Cardiac muscle cell (in vitro differentiated cells and primary cell): ENCODE results near the gene RPS15. TPM values are rescaled to one million over a fixed set of nuclear protein-coding genes. Genes with fewer than 3 reads are reported as not detected.

Experiments
- DNase-seq, 2 donors: peaks; one replicate each; pipeline versions ENCODE4 v3.0.0 to v3.0.0-alpha.2; 2010 to 2017; ENCODE audit warnings: low read depth in 1 of 2, low spot score in 1 of 2
- H3K27ac ChIP-seq: fragments of 200-600 bp; sonication (generic); 2 replicates; pipeline ENCODE4 v1.5.1; 2016
- H3K27me3 ChIP-seq: fragments of 200-600 bp; sonication (generic); 2 replicates; pipeline ENCODE4 v1.6.0; 2016; ENCODE audit warnings: control low read depth
- H3K36me3 ChIP-seq: fragments of 200-600 bp; sonication (generic); 2 replicates; pipeline ENCODE4 v1.5.1; 2016; ENCODE audit warnings: control low read depth
- H3K4me1 ChIP-seq: fragments of 200-600 bp; sonication (generic); 2 replicates; pipeline ENCODE4 v1.8.1; 2017; ENCODE audit warnings: low read depth, mild to moderate bottlenecking, mixed run types
- H3K4me3 ChIP-seq: fragments of 200-600 bp; sonication (generic); 2 replicates; pipeline ENCODE4 v1.5.1; 2016; ENCODE audit warnings: mild to moderate bottlenecking
- H3K9me3 ChIP-seq: fragments of 200-600 bp; sonication (generic); 2 replicates; pipeline ENCODE4 v1.5.1; 2017; ENCODE audit warnings: low read depth, mild to moderate bottlenecking, control low read depth
- polyA plus RNA-seq: library from polyadenylated mRNA; unstranded; fragments of >200 nt; fragmentation: Nextera tagmentation; extraction: Ambion mirVana; gene quantifications from 2 replicates; pipeline ENCODE4 v1.2.1, GENCODE V29; 2016
- total RNA-seq: library from RNA; depleted of rRNA; stranded (reverse); fragments of >200 nt; gene quantifications from 2 replicates; pipeline ENCODE4 v1.2.3, GENCODE V29; 2016
- TF ChIP-seq, protein P1 (sequence below): IDR thresholded peaks from 2 replicates; pipeline ENCODE4 v1.5.1; 2012; ENCODE audit warnings: low read depth, mild to moderate bottlenecking, low read length

The RPS15 gene
- total and polyA plus RNA-seq, 2 experiments from 2014 or later = 1,129 to 6,817 TPM

DNA sequence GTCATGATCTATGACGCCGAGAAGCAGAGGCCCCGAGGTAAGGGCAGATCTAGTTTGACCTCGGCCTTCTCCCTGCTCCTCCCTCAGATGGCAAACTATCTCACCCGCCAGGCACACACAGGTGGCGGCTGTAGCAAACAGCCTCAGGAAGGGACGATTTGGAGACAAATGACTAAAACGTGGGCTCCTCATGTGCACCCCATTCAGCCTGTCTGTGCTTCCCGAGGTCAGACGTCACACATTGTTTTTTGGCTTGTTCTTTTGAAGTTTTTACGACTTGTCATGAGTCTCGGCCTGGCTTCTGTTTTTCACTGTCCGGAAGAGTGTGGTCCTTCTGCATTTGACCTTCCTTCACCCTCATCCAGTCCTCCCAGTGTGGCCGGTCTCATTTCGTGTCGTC lies 15.8 kb upstream of the RPS15 start:
- Histone ChIP-seq H3K9me3 (no peaks in the 10 kb centered on the region), H3K4me3 (no peak overlapping the region), H3K27ac (peak overlapping the region; percentile 28), H3K36me3 (peaks cover 27% of the 10 kb centered on the region), H3K27me3 (no peaks in the 10 kb centered on the region), H3K4me1 (peaks cover 4% of the 10 kb centered on the region)
- no peak for DNase-seq
- TF ChIP-seq, protein P1, sequence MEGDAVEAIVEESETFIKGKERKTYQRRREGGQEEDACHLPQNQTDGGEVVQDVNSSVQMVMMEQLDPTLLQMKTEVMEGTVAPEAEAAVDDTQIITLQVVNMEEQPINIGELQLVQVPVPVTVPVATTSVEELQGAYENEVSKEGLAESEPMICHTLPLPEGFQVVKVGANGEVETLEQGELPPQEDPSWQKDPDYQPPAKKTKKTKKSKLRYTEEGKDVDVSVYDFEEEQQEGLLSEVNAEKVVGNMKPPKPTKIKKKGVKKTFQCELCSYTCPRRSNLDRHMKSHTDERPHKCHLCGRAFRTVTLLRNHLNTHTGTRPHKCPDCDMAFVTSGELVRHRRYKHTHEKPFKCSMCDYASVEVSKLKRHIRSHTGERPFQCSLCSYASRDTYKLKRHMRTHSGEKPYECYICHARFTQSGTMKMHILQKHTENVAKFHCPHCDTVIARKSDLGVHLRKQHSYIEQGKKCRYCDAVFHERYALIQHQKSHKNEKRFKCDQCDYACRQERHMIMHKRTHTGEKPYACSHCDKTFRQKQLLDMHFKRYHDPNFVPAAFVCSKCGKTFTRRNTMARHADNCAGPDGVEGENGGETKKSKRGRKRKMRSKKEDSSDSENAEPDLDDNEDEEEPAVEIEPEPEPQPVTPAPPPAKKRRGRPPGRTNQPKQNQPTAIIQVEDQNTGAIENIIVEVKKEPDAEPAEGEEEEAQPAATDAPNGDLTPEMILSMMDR = no peak

DNA sequence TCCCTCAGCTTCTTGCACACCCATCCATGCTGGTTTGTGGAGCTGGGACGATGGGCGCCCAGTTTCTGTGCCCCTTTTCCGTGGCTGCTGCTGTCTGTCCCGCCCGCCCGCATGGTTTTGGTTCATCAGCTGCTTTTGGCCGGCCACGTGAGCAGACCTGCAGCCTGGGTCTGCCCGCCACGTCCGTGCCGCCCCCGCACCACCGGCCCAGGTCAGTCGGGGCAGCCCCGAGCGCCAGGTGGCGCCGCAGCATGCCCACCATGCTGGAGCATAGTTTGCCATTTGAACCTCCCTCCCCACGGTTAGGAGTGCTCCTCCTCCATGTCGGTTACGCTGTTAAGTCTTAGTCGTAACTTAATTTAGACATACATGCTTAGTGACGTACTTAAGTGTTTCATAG lies 15.3 kb upstream of the RPS15 start:
- peaks cover 27% of the 10 kb centered on the region for H3K36me3 ChIP-seq

DNA sequence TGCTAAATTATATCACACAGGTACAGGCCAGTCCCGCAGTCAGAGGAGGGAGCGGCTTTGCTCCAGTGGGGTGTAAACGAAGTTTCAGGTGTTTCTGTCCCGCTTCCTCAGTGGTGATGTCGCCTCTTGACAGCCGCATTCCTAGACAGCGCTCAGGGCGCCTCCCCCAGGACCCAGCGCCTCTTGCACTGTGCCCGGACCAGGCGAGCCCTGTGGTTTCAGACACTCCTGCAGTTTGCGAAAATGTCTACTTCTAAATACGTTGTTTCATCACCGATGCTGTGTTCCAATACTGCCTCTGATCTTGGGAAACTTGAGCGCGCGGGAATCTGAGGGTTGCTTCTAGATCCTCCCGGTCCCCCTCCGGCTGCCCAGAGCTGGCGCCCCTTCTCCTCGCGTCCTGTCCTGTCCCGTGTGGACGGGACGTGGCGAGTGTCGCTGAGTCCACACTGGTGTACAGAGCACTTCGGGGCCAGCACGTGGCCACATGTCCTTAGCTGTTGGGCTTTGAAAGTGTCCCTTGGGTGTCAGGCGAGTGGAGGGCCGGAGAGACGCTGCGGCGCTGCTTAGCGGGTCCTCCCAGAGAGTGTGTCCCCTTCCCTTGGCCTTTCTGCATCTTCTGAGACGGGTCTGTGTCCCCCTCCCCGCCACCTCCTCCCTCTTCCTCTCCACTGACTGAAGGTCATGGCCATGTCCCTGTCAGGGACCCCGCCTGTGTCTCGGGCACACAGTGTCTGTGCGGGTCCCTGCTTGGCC lies 14.6 kb upstream of the RPS15 start:
- Histone ChIP-seq H3K36me3 (peaks cover 31% of the 10 kb centered on the region), H3K4me3 (no peak overlapping the region), H3K27ac (no peak overlapping the region), H3K27me3 (no peaks in the 10 kb centered on the region), H3K9me3 (no peaks in the 10 kb centered on the region), H3K4me1 (no peaks in the 10 kb centered on the region)
- DNase-seq = no peak
- TF ChIP-seq, protein P1 = no peak

More for the DNA sequence above, 15.3 kb upstream of the RPS15 start:
- DNase-seq = no peak
- TF ChIP-seq, protein P1 = no peak
- Histone ChIP-seq H3K27ac (no peak overlapping the region), H3K4me3 (no peak overlapping the region), H3K4me1 (no peaks in the 10 kb centered on the region), H3K9me3 (no peaks in the 10 kb centered on the region), H3K27me3 (no peaks in the 10 kb centered on the region)

DNA sequence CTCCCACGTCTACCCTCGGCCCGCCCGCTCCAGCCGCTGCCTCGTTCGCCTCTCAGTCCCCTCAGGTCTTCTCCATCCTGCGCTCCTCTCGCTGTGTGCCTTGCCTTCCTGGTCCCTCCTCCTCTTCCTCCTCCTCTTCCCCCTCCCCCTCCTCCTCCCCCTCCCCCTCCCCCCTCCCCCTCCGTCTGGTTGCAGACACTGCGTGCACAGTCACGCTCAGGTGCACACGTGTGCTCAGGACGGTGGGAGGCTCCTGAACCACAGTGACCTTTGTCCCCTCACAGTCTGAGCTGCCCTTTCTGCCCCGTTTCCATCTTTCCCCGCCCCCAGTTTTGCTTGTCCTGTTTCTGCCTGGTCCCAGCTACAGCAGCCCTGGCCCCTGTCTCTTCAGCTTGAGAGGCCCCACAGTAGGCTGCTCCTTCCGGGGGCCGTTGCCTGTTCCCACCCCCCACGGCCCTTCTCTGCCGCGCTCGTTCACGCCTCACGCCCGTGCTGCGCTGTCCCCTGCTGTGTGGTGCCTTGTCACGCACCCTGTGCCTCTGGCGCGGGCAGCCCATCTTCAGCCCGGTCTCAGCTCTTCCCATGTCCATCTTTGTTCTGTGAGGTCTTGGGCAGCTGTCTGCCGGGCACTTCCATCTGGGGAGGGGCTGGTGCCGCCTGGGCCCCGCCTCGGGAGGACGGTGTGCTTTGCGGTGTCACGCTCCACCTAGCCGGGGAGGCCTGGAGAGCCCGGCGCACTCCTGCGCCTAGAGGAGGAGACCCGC lies 13.8 kb upstream of the RPS15 start:
- Histone ChIP-seq H3K9me3 (no peaks in the 10 kb centered on the region), H3K27me3 (no peaks in the 10 kb centered on the region), H3K36me3 (peaks cover 39% of the 10 kb centered on the region), H3K4me1 (no peaks in the 10 kb centered on the region), H3K27ac (no peak overlapping the region), H3K4me3 (no peak overlapping the region)
- TF ChIP-seq, protein P1 = no peak
- no peak for DNase-seq

DNA sequence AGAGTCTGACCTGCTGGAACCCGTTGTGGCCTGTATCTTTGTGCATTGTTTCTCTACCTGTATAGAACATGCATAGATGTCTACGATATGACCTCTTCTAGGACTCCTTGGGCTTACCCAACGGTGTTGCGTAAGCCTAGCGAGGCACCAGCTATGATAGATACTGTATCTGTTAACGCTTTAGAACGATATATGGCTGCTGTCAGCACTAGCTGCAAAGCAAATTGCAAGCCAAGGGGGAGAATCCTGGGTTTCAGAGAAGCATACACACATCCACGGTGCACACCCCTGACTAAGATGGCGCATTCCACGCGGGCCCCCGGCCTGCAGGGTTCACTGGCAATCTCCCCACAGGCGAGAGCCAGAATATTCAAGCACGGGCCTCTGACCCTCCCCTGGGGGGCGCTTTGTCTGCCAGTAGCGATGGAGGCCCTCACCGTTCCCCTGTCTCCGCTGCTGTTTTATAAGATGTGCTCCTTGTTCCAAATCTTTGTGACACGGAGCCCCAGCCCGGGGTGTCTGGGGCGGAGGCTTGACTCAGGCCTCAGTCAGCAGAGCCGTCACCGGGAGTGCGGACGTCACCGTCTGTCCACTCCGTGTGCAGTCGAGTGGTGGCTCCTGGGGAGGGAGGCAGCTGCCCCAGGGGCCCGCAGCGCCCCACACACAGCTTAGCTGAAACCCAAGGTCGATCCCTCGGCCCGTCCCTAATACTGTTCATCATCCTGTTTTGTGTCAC lies 12.9 kb upstream of the RPS15 start:
- TF ChIP-seq, protein P1 = no peak

More for the DNA sequence above, 12.9 kb upstream of the RPS15 start:
- Histone ChIP-seq H3K4me1 (no peaks in the 10 kb centered on the region), H3K4me3 (no peak overlapping the region), H3K9me3 (no peaks in the 10 kb centered on the region), H3K27ac (no peak overlapping the region), H3K36me3 (peaks cover 42% of the 10 kb centered on the region), H3K27me3 (no peaks in the 10 kb centered on the region)
- peak in 1 of 2 donors; percentile 24 for DNase-seq
